Measurements from ENCODE around the gene NEURL1.

The NEURL1 gene

DNA sequence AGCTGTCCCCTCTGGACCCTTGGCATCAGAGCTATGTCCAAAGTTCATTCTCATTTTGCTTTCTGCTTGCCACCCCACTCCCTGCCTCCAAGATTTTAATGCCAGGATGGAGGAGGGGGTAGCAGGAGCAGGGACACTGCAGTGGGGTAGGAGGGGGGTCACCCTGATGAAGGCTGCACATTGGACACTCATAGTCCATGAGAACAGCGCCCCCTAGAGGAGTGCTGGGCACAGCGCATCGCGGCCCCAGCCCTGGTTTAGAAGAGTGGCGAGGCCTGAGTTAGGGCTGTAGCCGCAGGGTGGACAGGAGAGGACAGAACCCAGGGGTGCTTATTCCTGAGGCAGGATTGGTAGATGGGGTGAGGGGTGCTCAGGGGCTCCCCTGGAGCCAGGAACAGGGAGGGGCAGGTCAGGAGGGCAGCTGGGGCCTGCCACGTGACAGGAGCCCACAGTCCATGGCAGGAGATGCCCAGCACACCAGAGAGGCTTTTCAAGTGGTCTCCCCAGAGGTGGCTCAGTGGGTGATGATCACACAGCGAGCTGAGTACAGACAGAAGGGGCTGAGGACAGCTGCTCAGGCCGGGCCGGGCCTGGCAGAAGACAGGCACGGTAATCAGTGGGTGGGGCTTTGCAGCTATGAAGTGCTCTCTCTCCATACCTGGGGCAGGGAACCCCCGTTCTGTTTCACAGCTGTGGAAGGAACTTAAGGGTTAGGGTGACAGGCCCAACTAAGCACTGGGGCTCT, 71.4 kb downstream of the NEURL1 start:
- TF ChIP-seq, protein P1, sequence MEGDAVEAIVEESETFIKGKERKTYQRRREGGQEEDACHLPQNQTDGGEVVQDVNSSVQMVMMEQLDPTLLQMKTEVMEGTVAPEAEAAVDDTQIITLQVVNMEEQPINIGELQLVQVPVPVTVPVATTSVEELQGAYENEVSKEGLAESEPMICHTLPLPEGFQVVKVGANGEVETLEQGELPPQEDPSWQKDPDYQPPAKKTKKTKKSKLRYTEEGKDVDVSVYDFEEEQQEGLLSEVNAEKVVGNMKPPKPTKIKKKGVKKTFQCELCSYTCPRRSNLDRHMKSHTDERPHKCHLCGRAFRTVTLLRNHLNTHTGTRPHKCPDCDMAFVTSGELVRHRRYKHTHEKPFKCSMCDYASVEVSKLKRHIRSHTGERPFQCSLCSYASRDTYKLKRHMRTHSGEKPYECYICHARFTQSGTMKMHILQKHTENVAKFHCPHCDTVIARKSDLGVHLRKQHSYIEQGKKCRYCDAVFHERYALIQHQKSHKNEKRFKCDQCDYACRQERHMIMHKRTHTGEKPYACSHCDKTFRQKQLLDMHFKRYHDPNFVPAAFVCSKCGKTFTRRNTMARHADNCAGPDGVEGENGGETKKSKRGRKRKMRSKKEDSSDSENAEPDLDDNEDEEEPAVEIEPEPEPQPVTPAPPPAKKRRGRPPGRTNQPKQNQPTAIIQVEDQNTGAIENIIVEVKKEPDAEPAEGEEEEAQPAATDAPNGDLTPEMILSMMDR (IDR thresholded peaks at IDR 0.05; ENCODE audit: borderline replicate concordance, control extremely low read depth, extremely low read depth, insufficient read depth, missing control alignments) = peak; percentile 51
- in situ Hi-C loops (cut with MboI; ENCODE audit: low sequenced_read_pairs, unreplicated experiment) = no loop called here
- DNase-seq (ENCODE audit: low spot score) = peak; percentile 80

- no peak for DNase-seq (ENCODE audit: low spot score)
- TF ChIP-seq, protein P1 (IDR thresholded peaks at IDR 0.05; ENCODE audit: borderline replicate concordance, control extremely low read depth, extremely low read depth, insufficient read depth, missing control alignments) = no peak
Observed at GRCh38 chr10:103566536-103566935, 73.0 kb downstream of the NEURL1 start.

DNA sequence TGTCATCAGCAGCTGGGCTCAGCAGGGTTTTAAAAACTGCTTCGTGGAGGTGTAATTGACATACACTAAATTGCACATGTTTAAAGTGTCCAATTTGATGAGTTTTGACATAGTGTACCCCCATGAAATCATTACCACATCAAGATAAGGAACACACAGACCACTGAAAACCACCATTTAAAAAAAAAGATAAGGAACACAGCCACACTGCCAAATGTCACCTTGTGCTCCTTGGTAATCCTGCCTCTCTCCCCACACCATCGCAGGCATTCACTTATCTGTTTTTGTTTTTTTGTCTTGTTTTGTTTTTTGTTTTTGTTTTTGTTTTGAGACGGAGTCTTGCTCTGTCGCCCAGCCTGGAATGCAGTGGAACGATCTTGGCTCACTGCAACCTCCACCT, 75.0 kb downstream of the NEURL1 start:
- in situ Hi-C loops (cut with MboI; ENCODE audit: low sequenced_read_pairs, unreplicated experiment) = no loop called here
- TF ChIP-seq, protein P1 (IDR thresholded peaks at IDR 0.05; ENCODE audit: borderline replicate concordance, control extremely low read depth, extremely low read depth, insufficient read depth, missing control alignments) = no peak
- DNase-seq (ENCODE audit: low spot score) = no peak

More at GRCh38 chr10:103566536-103566935, 73.0 kb downstream of the NEURL1 start:
- in situ Hi-C loops (cut with MboI; ENCODE audit: low sequenced_read_pairs, unreplicated experiment) = no loop called here

DNA sequence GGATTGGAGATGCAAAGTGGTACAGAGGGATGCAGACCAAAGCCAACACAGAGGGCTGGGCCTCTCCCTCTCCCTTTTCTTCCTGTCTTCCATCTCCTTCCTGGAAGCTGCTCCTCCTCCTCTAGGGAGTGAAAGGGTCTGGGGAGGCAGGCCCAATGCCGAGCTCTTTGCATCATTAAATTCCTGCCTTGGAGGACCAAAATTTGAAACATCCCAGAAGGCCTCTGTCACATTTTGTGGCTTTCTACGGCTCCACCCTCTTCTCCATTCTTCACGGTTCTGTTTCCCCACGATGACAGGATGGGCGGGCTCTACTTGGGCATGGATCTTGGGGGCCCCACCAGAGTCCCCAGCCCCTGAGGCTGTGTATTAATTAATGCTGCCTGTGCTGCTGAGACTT, 76.4 kb downstream of the NEURL1 start:
- in situ Hi-C loops (cut with MboI; ENCODE audit: low sequenced_read_pairs, unreplicated experiment) = no loop called here
- TF ChIP-seq, protein P1 (IDR thresholded peaks at IDR 0.05; ENCODE audit: borderline replicate concordance, control extremely low read depth, extremely low read depth, insufficient read depth, missing control alignments) = no peak
- no peak for DNase-seq (ENCODE audit: low spot score)

GRCh38 chr10:103570844-103571655, 77.5 kb downstream of the NEURL1 start:
- TF ChIP-seq, protein P1 (IDR thresholded peaks at IDR 0.05; ENCODE audit: borderline replicate concordance, control extremely low read depth, extremely low read depth, insufficient read depth, missing control alignments) = no peak
- no peak for DNase-seq (ENCODE audit: low spot score)
- in situ Hi-C loops (cut with MboI; ENCODE audit: low sequenced_read_pairs, unreplicated experiment) = no loop called here

GRCh38 chr10:103571656-103571975, 78.1 kb downstream of the NEURL1 start:
- TF ChIP-seq, protein P1 (IDR thresholded peaks at IDR 0.05; ENCODE audit: borderline replicate concordance, control extremely low read depth, extremely low read depth, insufficient read depth, missing control alignments) = no peak
- DNase-seq (ENCODE audit: low spot score) = no peak
- in situ Hi-C loops (cut with MboI; ENCODE audit: low sequenced_read_pairs, unreplicated experiment) = no loop called here
